ENCODE results near the gene DHX38.

The DHX38 gene

GRCh38 chr16:72131036-72131435 lies 37.4 kb downstream of the DHX38 start:
- DNase-seq (ENCODE audit: extremely low read depth, low read depth), result no peak
- no peak for TF ChIP-seq CTCF (IDR thresholded peaks at IDR 0.05; ENCODE audit: low read depth, low read length)

GRCh38 chr16:72132726-72133125 lies 39.1 kb downstream of the DHX38 start:
- TF ChIP-seq CTCF (IDR thresholded peaks at IDR 0.05; ENCODE audit: low read depth, low read length), result no peak
- DNase-seq (ENCODE audit: extremely low read depth, low read depth), result no peak

- no peak for DNase-seq (ENCODE audit: extremely low read depth, low read depth)
- TF ChIP-seq CTCF (IDR thresholded peaks at IDR 0.05; ENCODE audit: low read depth, low read length), result no peak
Measured at GRCh38 chr16:72134507-72134906, 40.9 kb downstream of the DHX38 start.

GRCh38 chr16:72137380-72138063 lies 43.9 kb downstream of the DHX38 start:
- TF ChIP-seq CTCF (IDR thresholded peaks at IDR 0.05; ENCODE audit: low read depth, low read length), result no peak
- DNase-seq (ENCODE audit: extremely low read depth, low read depth), result no peak

GRCh38 chr16:72138064-72138572 lies 44.5 kb downstream of the DHX38 start:
- no peak for DNase-seq (ENCODE audit: extremely low read depth, low read depth)
- no peak for TF ChIP-seq CTCF (IDR thresholded peaks at IDR 0.05; ENCODE audit: low read depth, low read length)

- TF ChIP-seq CTCF (IDR thresholded peaks at IDR 0.05; ENCODE audit: low read depth, low read length), result no peak
- no peak for DNase-seq (ENCODE audit: extremely low read depth, low read depth)
Measured at GRCh38 chr16:72139908-72140307, 46.3 kb downstream of the DHX38 start.

GRCh38 chr16:72142476-72142875 lies 48.8 kb downstream of the DHX38 start:
- DNase-seq (ENCODE audit: extremely low read depth, low read depth), result no peak
- no peak for TF ChIP-seq CTCF (IDR thresholded peaks at IDR 0.05; ENCODE audit: low read depth, low read length)

All from AG09319 (cell line).